Heart left ventricle (tissue), 13 donors: ENCODE results near the gene EFEMP2.

Source experiments
- POLR2A ChIP-seq, 2 donors: fragments of 450-650 bp; IDR thresholded peaks; one replicate each; pipeline ENCODE4 v1.6.1; 2017; ENCODE audit warnings: antibody characterized with exemption in 2 of 2, mild to moderate bottlenecking in 2 of 2, moderate library complexity in 2 of 2
- TF ChIP-seq, protein P1 (sequence below), 12 donors: fragments of 200-600 bp; sonication (generic) in 4 of 12; IDR thresholded peaks; one replicate each; pipeline versions ENCODE4 v1.5.0 to v1.8.0; 2018 to 2022; ENCODE audit warnings: antibody characterized with exemption in 12 of 12, mild to moderate bottlenecking in 5 of 12
- donor health status: ischemic (EF 13 %, LVEDD 7.1; RV severe dilation, severe dysfunction).
- donor health status: DM: no; HTN: yes; CAD: no.
- donor health status: DM: no; HTN: no; CAD: no.
- donor health status: ischemic (EF 25% LVEDD 6.9; RV normal size, moderate dysfunction).
- donor health status: ischemic (EF 25% LVEDD 5.7; RV mildly dilated, moderate dysfunction).
- donor health status: ischemic (EF 35%, LVEDD 5.7; RV mildly dilated, moderate dysfunction).
- donor health status: nonischemic (EF 11% LVEDD 7.7; RV severe dilation, severe dysfunction).
- donor health status: DM: yes; HTN: yes; CAD: no.
- donor health status: PGD.
- donor health status: ischemic (EF 29% LVEDD 5.4; RV normal size, mild dysfunction).
- donor health status: nonischemic (EF 23%, LVEDD 6.1; RV moderate dilation, normal function).

GRCh38 chr11:65896034-65896999, 23.7 kb upstream of the EFEMP2 start:
- TF ChIP-seq, protein P1, sequence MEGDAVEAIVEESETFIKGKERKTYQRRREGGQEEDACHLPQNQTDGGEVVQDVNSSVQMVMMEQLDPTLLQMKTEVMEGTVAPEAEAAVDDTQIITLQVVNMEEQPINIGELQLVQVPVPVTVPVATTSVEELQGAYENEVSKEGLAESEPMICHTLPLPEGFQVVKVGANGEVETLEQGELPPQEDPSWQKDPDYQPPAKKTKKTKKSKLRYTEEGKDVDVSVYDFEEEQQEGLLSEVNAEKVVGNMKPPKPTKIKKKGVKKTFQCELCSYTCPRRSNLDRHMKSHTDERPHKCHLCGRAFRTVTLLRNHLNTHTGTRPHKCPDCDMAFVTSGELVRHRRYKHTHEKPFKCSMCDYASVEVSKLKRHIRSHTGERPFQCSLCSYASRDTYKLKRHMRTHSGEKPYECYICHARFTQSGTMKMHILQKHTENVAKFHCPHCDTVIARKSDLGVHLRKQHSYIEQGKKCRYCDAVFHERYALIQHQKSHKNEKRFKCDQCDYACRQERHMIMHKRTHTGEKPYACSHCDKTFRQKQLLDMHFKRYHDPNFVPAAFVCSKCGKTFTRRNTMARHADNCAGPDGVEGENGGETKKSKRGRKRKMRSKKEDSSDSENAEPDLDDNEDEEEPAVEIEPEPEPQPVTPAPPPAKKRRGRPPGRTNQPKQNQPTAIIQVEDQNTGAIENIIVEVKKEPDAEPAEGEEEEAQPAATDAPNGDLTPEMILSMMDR (IDR thresholded peaks at IDR 0.05), result no peak
- TF ChIP-seq POLR2A (IDR thresholded peaks at IDR 0.05), result no peak
